Activated T-cell treated with anti-CD3 and anti-CD28 coated beads, Interleukin-2, amount 50 U/mL, for 72 hours (primary cell): ENCODE data around the gene HLCS. TPM values are rescaled to one million over a fixed set of nuclear protein-coding genes. Genes with fewer than 3 reads are reported as not detected.

Experiments used
- ATAC-seq, 2 donors: fragments of 150-1000 bp; cut with Tn5 transposase; replicated peaks in 1 of 2; 2 replicates each; pipeline ENCODE4 v1.10.0; 2021; ENCODE audit warnings: moderate library complexity in 2 of 2, mild to moderate bottlenecking in 1 of 2
- DNase-seq, 2 donors: peaks; one replicate each; pipeline ENCODE4 v3.0.0; 2021 to 2022; ENCODE audit warnings: mixed read lengths in 1 of 2
- H3K27ac Mint-ChIP-seq: one replicate; pipeline ENCODE4 v1.8.0; 2022; ENCODE audit warnings: mild to moderate bottlenecking, moderate library complexity, mixed read lengths
- H3K27me3 Mint-ChIP-seq: one replicate; pipeline ENCODE4 v1.8.0; 2022; ENCODE audit warnings: low read depth, mixed read lengths
- H3K36me3 Mint-ChIP-seq, 2 donors: one replicate each; pipeline ENCODE4 v1.8.0; 2022; ENCODE audit warnings: mixed read lengths in 2 of 2, mild to moderate bottlenecking in 1 of 2; ENCODE audit not compliant: insufficient read depth in 2 of 2
- H3K4me1 Mint-ChIP-seq: one replicate; pipeline ENCODE4 v1.8.0; 2022; ENCODE audit warnings: low read depth, mixed read lengths
- H3K4me3 Mint-ChIP-seq, 2 donors: one replicate each; pipeline ENCODE4 v1.8.0; 2022; ENCODE audit warnings: mild to moderate bottlenecking in 2 of 2, mixed read lengths in 2 of 2, moderate library complexity in 2 of 2
- H3K9me3 Mint-ChIP-seq, 2 donors: one replicate each; pipeline ENCODE4 v1.8.0; 2022; ENCODE audit warnings: mixed read lengths in 2 of 2
- total RNA-seq, 2 donors: library from RNA; stranded (reverse); gene quantifications; one replicate each; pipeline ENCODE4 v1.2.3, GENCODE V29; 2022

Gene HLCS
- total RNA-seq, 2 donors from 2014 or later = 30.6 to 33.7 TPM

- H3K4me3 Mint-ChIP-seq = no peak overlapping the region
- no peaks in the 10 kb centered on the region for H3K27me3 Mint-ChIP-seq
- ATAC-seq = no peak
- no peaks in the 10 kb centered on the region for H3K4me1 Mint-ChIP-seq
- H3K9me3 Mint-ChIP-seq = no peaks in the 10 kb centered on the region
- no peak overlapping the region for H3K27ac Mint-ChIP-seq
- peaks cover 0 to 2% of the 10 kb centered on the region in 2 donors for H3K36me3 Mint-ChIP-seq
- DNase-seq = no peak
These were observed 180.3 kb downstream of the HLCS start for GRCh38 chr21:36786186-36786585.

DNA sequence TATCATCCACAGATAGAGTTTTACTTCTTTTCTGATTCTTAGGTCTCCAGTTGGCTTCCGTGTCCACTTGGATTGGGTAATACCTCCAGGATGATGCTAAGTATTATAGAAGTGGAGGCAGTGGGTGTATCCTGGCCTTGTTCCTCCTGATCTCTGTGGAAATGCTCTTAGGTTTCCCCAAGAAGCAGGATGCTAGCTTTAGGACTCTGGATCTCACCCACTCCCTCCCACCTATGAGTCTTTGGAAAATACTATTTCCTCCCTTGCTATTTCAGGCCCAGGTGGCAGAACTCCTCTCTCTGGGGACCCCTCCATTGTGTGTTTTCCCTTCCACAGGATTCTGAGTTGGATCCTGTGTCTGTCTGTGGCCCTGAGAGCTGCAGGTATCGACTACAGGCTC, 180.9 kb downstream of the HLCS start:
- no peak for DNase-seq
- Mint-ChIP-seq H3K36me3 (no peaks in the 10 kb centered on the region), H3K4me1 (no peaks in the 10 kb centered on the region), H3K9me3 (no peaks in the 10 kb centered on the region), H3K4me3 (no peak overlapping the region), H3K27me3 (no peaks in the 10 kb centered on the region), H3K27ac (no peak overlapping the region)
- no peak for ATAC-seq

- no peaks in the 10 kb centered on the region for H3K27me3 Mint-ChIP-seq
- no peaks in the 10 kb centered on the region for H3K4me1 Mint-ChIP-seq
- DNase-seq (no peak), ATAC-seq (no peak)
- H3K9me3 Mint-ChIP-seq = no peaks in the 10 kb centered on the region
- no peak overlapping the region for H3K4me3 Mint-ChIP-seq
- no peaks in the 10 kb centered on the region for H3K36me3 Mint-ChIP-seq
- no peak overlapping the region for H3K27ac Mint-ChIP-seq
These were observed 181.5 kb downstream of the HLCS start for GRCh38 chr21:36784947-36785346.

GRCh38 chr21:36783612-36784374, 182.7 kb downstream of the HLCS start:
- Mint-ChIP-seq H3K27ac (no peak overlapping the region), H3K4me1 (no peaks in the 10 kb centered on the region)
- peak in 1 of 2 donors; percentile 76 for ATAC-seq

GRCh38 chr21:36780861-36781260, 185.6 kb downstream of the HLCS start:
- H3K36me3 Mint-ChIP-seq = no peaks in the 10 kb centered on the region
- no peak overlapping the region for H3K4me3 Mint-ChIP-seq
- ATAC-seq (no peak), DNase-seq (no peak)
- H3K27ac Mint-ChIP-seq = no peak overlapping the region
- H3K4me1 Mint-ChIP-seq = no peaks in the 10 kb centered on the region
- H3K9me3 Mint-ChIP-seq = no peaks in the 10 kb centered on the region
- no peaks in the 10 kb centered on the region for H3K27me3 Mint-ChIP-seq

More at GRCh38 chr21:36783612-36784374, 182.7 kb downstream of the HLCS start:
- Mint-ChIP-seq H3K36me3 (no peaks in the 10 kb centered on the region), H3K4me3 (no peak overlapping the region), H3K9me3 (no peaks in the 10 kb centered on the region), H3K27me3 (no peaks in the 10 kb centered on the region)
- no peak for DNase-seq

DNA sequence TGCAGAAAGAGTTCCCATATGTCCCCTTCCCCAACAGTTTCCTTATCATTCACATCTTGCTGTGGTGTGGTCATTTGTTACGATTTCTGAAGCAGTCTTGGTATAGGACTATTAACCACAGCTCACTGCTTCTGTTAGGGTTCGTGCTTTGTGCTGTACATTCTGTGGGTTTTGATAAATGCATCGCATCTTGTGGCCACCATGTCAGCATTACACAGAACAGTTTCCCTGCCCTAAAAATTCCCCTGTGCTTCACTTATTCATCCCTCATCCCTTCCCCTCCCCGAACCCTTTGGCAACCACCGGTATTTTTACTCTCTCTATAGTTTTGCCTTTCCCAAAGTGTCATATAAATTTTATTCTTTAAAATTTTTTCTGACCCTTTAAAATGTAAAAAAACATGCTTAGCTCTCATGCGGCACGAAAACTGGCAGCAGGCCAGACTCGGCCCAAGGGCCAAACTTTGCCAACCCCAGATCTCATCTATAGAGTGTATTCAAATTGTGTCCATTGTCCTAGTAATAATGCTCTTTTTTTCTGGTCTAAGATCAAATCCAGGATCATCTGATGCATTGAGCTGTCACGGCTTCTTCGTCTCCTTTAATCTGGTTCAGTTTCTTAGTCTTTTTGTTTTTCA, 189.4 kb downstream of the HLCS start:
- ATAC-seq = no peak
- no peak overlapping the region for H3K4me3 Mint-ChIP-seq
- H3K36me3 Mint-ChIP-seq = no peaks in the 10 kb centered on the region
- no peaks in the 10 kb centered on the region for H3K9me3 Mint-ChIP-seq
- no peak for DNase-seq
- H3K4me1 Mint-ChIP-seq = peaks cover 4% of the 10 kb centered on the region
- H3K27me3 Mint-ChIP-seq = no peaks in the 10 kb centered on the region
- no peak overlapping the region for H3K27ac Mint-ChIP-seq

- no peak for ATAC-seq
- Mint-ChIP-seq H3K36me3 (no peaks in the 10 kb centered on the region), H3K4me1 (peaks cover 4% of the 10 kb centered on the region), H3K27ac (no peak overlapping the region), H3K9me3 (no peaks in the 10 kb centered on the region), H3K4me3 (no peak overlapping the region), H3K27me3 (no peaks in the 10 kb centered on the region)
- no peak for DNase-seq
These were observed 192.5 kb downstream of the HLCS start for GRCh38 chr21:36773995-36774394.

GRCh38 chr21:36773117-36773516, 193.4 kb downstream of the HLCS start:
- Mint-ChIP-seq H3K27ac (no peak overlapping the region), H3K4me1 (peaks cover 4% of the 10 kb centered on the region), H3K9me3 (no peaks in the 10 kb centered on the region), H3K36me3 (no peaks in the 10 kb centered on the region), H3K4me3 (no peak overlapping the region), H3K27me3 (no peaks in the 10 kb centered on the region)
- ATAC-seq (no peak), DNase-seq (no peak)

- DNase-seq = no peak
- no peak for ATAC-seq
- Mint-ChIP-seq H3K4me3 (no peak overlapping the region), H3K27ac (no peak overlapping the region), H3K9me3 (no peaks in the 10 kb centered on the region), H3K36me3 (peaks cover 0 to 2% of the 10 kb centered on the region in 2 donors), H3K4me1 (no peaks in the 10 kb centered on the region), H3K27me3 (no peaks in the 10 kb centered on the region)
These were observed 197.2 kb downstream of the HLCS start for GRCh38 chr21:36769051-36769839.

DNA sequence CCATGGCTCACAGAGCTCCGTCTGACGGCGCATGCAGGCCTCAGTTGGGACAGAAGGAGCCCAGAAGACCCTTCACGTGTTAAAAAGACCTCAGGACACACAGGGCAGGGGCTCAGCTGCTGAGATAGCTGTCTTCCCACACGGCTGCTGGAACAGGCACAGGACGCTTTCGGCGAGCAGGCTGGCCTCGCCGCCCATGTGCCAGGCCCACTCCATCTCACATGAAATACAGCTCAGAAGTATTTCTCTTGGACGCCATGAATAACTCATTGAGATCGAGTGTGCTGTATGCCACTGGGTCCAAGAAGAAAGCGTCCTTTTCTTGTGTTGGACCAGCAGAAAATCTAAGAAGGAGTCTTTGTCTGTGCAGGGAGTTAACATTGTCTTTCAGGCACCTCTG, 198.0 kb downstream of the HLCS start:
- no peak for ATAC-seq
- Mint-ChIP-seq H3K9me3 (no peaks in the 10 kb centered on the region), H3K27me3 (no peaks in the 10 kb centered on the region)

DNA sequence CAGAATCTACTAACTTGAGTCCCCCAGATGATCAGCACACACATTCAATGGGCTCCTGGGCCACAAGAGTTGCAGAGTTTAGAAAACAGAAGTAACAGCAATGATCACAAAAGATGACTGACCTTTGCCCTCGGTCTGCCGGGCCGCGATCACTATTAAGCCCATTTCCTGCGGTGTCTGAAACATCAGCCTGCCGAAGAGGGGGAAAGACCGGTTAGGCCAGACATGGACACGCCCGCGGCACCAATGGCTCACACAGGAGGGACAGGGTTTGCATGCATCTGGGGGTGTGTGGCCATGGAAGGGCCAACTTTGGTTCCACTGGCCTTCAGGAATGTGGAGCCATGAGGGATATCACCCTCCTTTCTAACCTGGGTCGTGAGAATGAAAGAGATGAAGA, 199.4 kb downstream of the HLCS start:
- no peak for DNase-seq
- Mint-ChIP-seq H3K36me3 (peaks cover 0 to 2% of the 10 kb centered on the region in 2 donors), H3K27me3 (no peaks in the 10 kb centered on the region), H3K4me1 (no peaks in the 10 kb centered on the region), H3K27ac (no peak overlapping the region), H3K4me3 (no peak overlapping the region), H3K9me3 (no peaks in the 10 kb centered on the region)
- no peak for ATAC-seq

More for the DNA sequence above, 198.0 kb downstream of the HLCS start:
- no peak overlapping the region for H3K27ac Mint-ChIP-seq
- peaks cover 0 to 2% of the 10 kb centered on the region in 2 donors for H3K36me3 Mint-ChIP-seq
- no peak overlapping the region for H3K4me3 Mint-ChIP-seq
- no peaks in the 10 kb centered on the region for H3K4me1 Mint-ChIP-seq
- DNase-seq = no peak

DNA sequence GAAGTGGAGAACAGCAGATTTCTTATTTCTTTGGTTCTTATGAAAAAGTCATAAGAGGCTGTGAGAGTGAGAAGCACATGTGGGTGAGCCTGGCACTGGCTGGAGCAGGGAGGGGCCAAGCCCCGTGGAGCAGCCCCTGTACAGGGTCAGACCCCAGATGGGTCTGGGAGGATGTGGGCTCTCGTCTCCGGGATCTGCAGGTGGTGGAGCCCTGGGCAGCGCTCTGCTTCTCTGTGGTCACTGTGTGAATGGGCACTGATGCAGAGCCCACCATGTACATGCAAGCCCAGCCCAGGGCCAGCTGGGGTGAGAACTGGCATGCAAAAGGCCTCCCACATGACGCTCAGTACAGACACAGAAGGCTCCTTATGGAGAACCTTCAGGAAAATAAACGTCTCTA, 200.0 kb downstream of the HLCS start:
- Mint-ChIP-seq H3K9me3 (no peaks in the 10 kb centered on the region), H3K4me1 (no peaks in the 10 kb centered on the region), H3K27ac (no peak overlapping the region), H3K36me3 (peaks cover 0 to 2% of the 10 kb centered on the region in 2 donors), H3K27me3 (no peaks in the 10 kb centered on the region), H3K4me3 (no peak overlapping the region)
- ATAC-seq = no peak
- no peak for DNase-seq

DNA sequence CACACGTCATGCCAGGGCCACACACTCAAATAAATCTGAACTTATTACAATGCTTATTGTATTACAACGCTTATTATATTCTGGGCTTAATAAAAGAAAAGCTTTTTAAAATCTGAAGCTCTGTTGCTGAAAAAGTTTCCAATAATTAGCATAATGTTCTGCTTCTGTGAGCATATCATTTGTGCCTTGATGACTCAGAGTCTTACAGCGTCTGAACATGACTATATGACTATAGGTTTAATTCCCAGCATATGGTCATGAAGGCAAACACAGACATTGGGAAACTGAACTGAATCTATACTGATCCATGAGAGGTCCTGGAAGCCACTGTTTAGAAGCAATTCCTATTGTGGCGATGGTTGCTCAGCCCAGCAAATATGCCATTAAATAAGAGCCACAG, 201.2 kb downstream of the HLCS start:
- Mint-ChIP-seq H3K36me3 (peaks cover 2% of the 10 kb centered on the region in 2 donors), H3K4me1 (no peaks in the 10 kb centered on the region), H3K27ac (no peak overlapping the region), H3K9me3 (no peaks in the 10 kb centered on the region), H3K4me3 (no peak overlapping the region), H3K27me3 (no peaks in the 10 kb centered on the region)
- ATAC-seq (no peak), DNase-seq (no peak)
